CD4-positive, alpha-beta T cell treated with Interleukin-6 for 4 hours (primary cell): Measurements from ENCODE around the gene DICER1.

Experiments used
- DNase-seq: peaks from one replicate; pipeline ENCODE4 v3.0.0-alpha.2; 2020; ENCODE audit warnings: mixed read lengths

The DICER1 gene

GRCh38 chr14:95123891-95124579, 33.3 kb downstream of the DICER1 start:
- DNase-seq: no peak

GRCh38 chr14:95122621-95122945, 34.7 kb downstream of the DICER1 start:
- no peak for DNase-seq

GRCh38 chr14:95121911-95122620, 35.3 kb downstream of the DICER1 start:
- no peak for DNase-seq

GRCh38 chr14:95119336-95119735, 38.0 kb downstream of the DICER1 start:
- DNase-seq: no peak

- no peak for DNase-seq
These were observed 39.2 kb downstream of the DICER1 start for GRCh38 chr14:95117937-95118721.

- no peak for DNase-seq
These were observed 43.9 kb downstream of the DICER1 start for GRCh38 chr14:95113476-95113875.

- DNase-seq: no peak
These were observed 45.7 kb downstream of the DICER1 start for GRCh38 chr14:95111507-95112164.

GRCh38 chr14:95110178-95110577, 47.2 kb downstream of the DICER1 start:
- DNase-seq: no peak

GRCh38 chr14:95107711-95108110, 49.6 kb downstream of the DICER1 start:
- no peak for DNase-seq

- no peak for DNase-seq
These were observed 50.4 kb downstream of the DICER1 start for GRCh38 chr14:95106971-95107370.

GRCh38 chr14:95104911-95105310, 52.4 kb downstream of the DICER1 start:
- no peak for DNase-seq

- no peak for DNase-seq
These were observed 54.7 kb downstream of the DICER1 start for GRCh38 chr14:95102680-95103044.

- DNase-seq: no peak
These were observed 55.3 kb downstream of the DICER1 start for GRCh38 chr14:95101736-95102679.

GRCh38 chr14:95098984-95099599, 58.2 kb downstream of the DICER1 start:
- DNase-seq: peak; percentile 33

GRCh38 chr14:95097385-95097784, 59.9 kb downstream of the DICER1 start:
- DNase-seq: no peak

- no peak for DNase-seq
These were observed 60.9 kb downstream of the DICER1 start for GRCh38 chr14:95096476-95096875.

- DNase-seq: no peak
These were observed 61.3 kb downstream of the DICER1 start for GRCh38 chr14:95095996-95096395.

GRCh38 chr14:95092723-95093122, 64.6 kb downstream of the DICER1 start:
- DNase-seq: no peak

GRCh38 chr14:95091581-95091980, 65.7 kb downstream of the DICER1 start:
- DNase-seq: no peak

- no peak for DNase-seq
These were observed 68.7 kb downstream of the DICER1 start for GRCh38 chr14:95088665-95089064.

- no peak for DNase-seq
These were observed 69.7 kb downstream of the DICER1 start for GRCh38 chr14:95087619-95088018.

- DNase-seq: no peak
These were observed 72.0 kb downstream of the DICER1 start for GRCh38 chr14:95085321-95085720.
